Central memory CD8-positive, alpha-beta T cell (primary cell): ENCODE results near the gene KRT73.

Experiments
- ATAC-seq: fragments of 150-1000 bp; cut with Tn5 transposase; replicated peaks from 2 replicates; pipeline ENCODE4 v1.10.0; 2022; ENCODE audit warnings: mild to moderate bottlenecking, moderate FRiP score, moderate number of reproducible peaks; ENCODE audit not compliant: poor library complexity, severe bottlenecking; ENCODE audit errors: extremely low read depth
- DNase-seq, 2 donors: peaks; one replicate each; pipeline ENCODE4 v3.0.0; 2021; ENCODE audit warnings: low spot score in 2 of 2
- H3K27ac Mint-ChIP-seq: one replicate; pipeline ENCODE4 v1.8.0; 2022; ENCODE audit warnings: low read depth, mild to moderate bottlenecking, moderate library complexity, mixed read lengths
- H3K27me3 Mint-ChIP-seq: one replicate; pipeline ENCODE4 v1.8.0; 2022; ENCODE audit warnings: mixed read lengths
- H3K36me3 Mint-ChIP-seq: one replicate; pipeline ENCODE4 v1.8.0; 2022; ENCODE audit warnings: mild to moderate bottlenecking, moderate library complexity, mixed read lengths; ENCODE audit not compliant: insufficient read depth
- H3K4me1 Mint-ChIP-seq: one replicate; pipeline ENCODE4 v1.8.0; 2022; ENCODE audit warnings: mixed read lengths
- H3K4me3 Mint-ChIP-seq: one replicate; pipeline ENCODE4 v1.8.0; 2022; ENCODE audit warnings: mild to moderate bottlenecking, moderate library complexity, mixed read lengths
- H3K9me3 Mint-ChIP-seq: one replicate; pipeline ENCODE4 v1.8.0; 2022; ENCODE audit warnings: mixed read lengths

The KRT73 gene

GRCh38 chr12:52584156-52584682, 34.1 kb downstream of the KRT73 start:
- H3K27ac Mint-ChIP-seq: no peak overlapping the region
- DNase-seq: no peak
- no peaks in the 10 kb centered on the region for H3K9me3 Mint-ChIP-seq
- peaks cover 15% of the 10 kb centered on the region for H3K27me3 Mint-ChIP-seq
- ATAC-seq: no peak
- peaks cover 52% of the 10 kb centered on the region for H3K4me1 Mint-ChIP-seq
- H3K4me3 Mint-ChIP-seq: no peak overlapping the region
- H3K36me3 Mint-ChIP-seq: no peaks in the 10 kb centered on the region

GRCh38 chr12:52582971-52583456, 35.3 kb downstream of the KRT73 start:
- DNase-seq (peak; percentile 49 to 58), ATAC-seq (no peak)
- peaks cover 15% of the 10 kb centered on the region for H3K27me3 Mint-ChIP-seq
- no peak overlapping the region for H3K4me3 Mint-ChIP-seq
- no peaks in the 10 kb centered on the region for H3K36me3 Mint-ChIP-seq
- H3K4me1 Mint-ChIP-seq: peaks cover 52% of the 10 kb centered on the region
- no peak overlapping the region for H3K27ac Mint-ChIP-seq
- no peaks in the 10 kb centered on the region for H3K9me3 Mint-ChIP-seq

GRCh38 chr12:52582486-52582885, 35.9 kb downstream of the KRT73 start:
- Mint-ChIP-seq H3K27ac (no peak overlapping the region), H3K9me3 (no peaks in the 10 kb centered on the region), H3K4me3 (no peak overlapping the region), H3K36me3 (no peaks in the 10 kb centered on the region), H3K4me1 (peaks cover 52% of the 10 kb centered on the region), H3K27me3 (peaks cover 15% of the 10 kb centered on the region)
- ATAC-seq (no peak), DNase-seq (no peak)

GRCh38 chr12:52581481-52581880, 36.9 kb downstream of the KRT73 start:
- H3K27ac Mint-ChIP-seq: no peak overlapping the region
- peaks cover 43% of the 10 kb centered on the region for H3K4me1 Mint-ChIP-seq
- no peak for ATAC-seq
- DNase-seq: no peak
- no peak overlapping the region for H3K4me3 Mint-ChIP-seq
- H3K36me3 Mint-ChIP-seq: no peaks in the 10 kb centered on the region
- H3K9me3 Mint-ChIP-seq: no peaks in the 10 kb centered on the region
- peaks cover 15% of the 10 kb centered on the region for H3K27me3 Mint-ChIP-seq

GRCh38 chr12:52581066-52581465, 37.3 kb downstream of the KRT73 start:
- Mint-ChIP-seq H3K9me3 (no peaks in the 10 kb centered on the region), H3K27me3 (peaks cover 15% of the 10 kb centered on the region), H3K4me1 (peaks cover 39% of the 10 kb centered on the region), H3K4me3 (no peak overlapping the region), H3K36me3 (no peaks in the 10 kb centered on the region), H3K27ac (peak overlapping the region; percentile 86)
- DNase-seq: no peak
- no peak for ATAC-seq

- ATAC-seq (no peak), DNase-seq (no peak)
- H3K27me3 Mint-ChIP-seq: peaks cover 15% of the 10 kb centered on the region
- peak overlapping the region; percentile 86 for H3K27ac Mint-ChIP-seq
- H3K4me1 Mint-ChIP-seq: peaks cover 37% of the 10 kb centered on the region
- H3K4me3 Mint-ChIP-seq: no peak overlapping the region
- H3K9me3 Mint-ChIP-seq: no peaks in the 10 kb centered on the region
- no peaks in the 10 kb centered on the region for H3K36me3 Mint-ChIP-seq
These were observed 37.9 kb downstream of the KRT73 start for GRCh38 chr12:52580496-52580895.

GRCh38 chr12:52579468-52580465, 38.6 kb downstream of the KRT73 start:
- Mint-ChIP-seq H3K9me3 (no peaks in the 10 kb centered on the region), H3K27me3 (peaks cover 15% of the 10 kb centered on the region), H3K36me3 (no peaks in the 10 kb centered on the region), H3K4me1 (peaks cover 30% of the 10 kb centered on the region), H3K27ac (peak overlapping the region; percentile 86), H3K4me3 (no peak overlapping the region)
- no peak for ATAC-seq
- DNase-seq: no peak

- peaks cover 28% of the 10 kb centered on the region for H3K4me1 Mint-ChIP-seq
- H3K9me3 Mint-ChIP-seq: no peaks in the 10 kb centered on the region
- no peak for DNase-seq
- no peaks in the 10 kb centered on the region for H3K36me3 Mint-ChIP-seq
- peaks cover 15% of the 10 kb centered on the region for H3K27me3 Mint-ChIP-seq
- ATAC-seq: no peak
- no peak overlapping the region for H3K4me3 Mint-ChIP-seq
- H3K27ac Mint-ChIP-seq: no peak overlapping the region
These were observed 39.9 kb downstream of the KRT73 start for GRCh38 chr12:52578469-52578868.

- no peak for ATAC-seq
- DNase-seq: no peak
- Mint-ChIP-seq H3K4me1 (peaks cover 31% of the 10 kb centered on the region), H3K9me3 (no peaks in the 10 kb centered on the region), H3K27me3 (peaks cover 15% of the 10 kb centered on the region), H3K4me3 (no peak overlapping the region), H3K27ac (no peak overlapping the region), H3K36me3 (no peaks in the 10 kb centered on the region)
These were observed 41.0 kb downstream of the KRT73 start for GRCh38 chr12:52577316-52577715.

- Mint-ChIP-seq H3K4me3 (no peak overlapping the region), H3K36me3 (no peaks in the 10 kb centered on the region), H3K27me3 (peaks cover 11% of the 10 kb centered on the region), H3K9me3 (no peaks in the 10 kb centered on the region), H3K27ac (no peak overlapping the region), H3K4me1 (peaks cover 25% of the 10 kb centered on the region)
- no peak for ATAC-seq
- DNase-seq: no peak
These were observed 42.4 kb downstream of the KRT73 start for GRCh38 chr12:52575948-52576347.

- no peak overlapping the region for H3K27ac Mint-ChIP-seq
- H3K9me3 Mint-ChIP-seq: no peaks in the 10 kb centered on the region
- H3K4me1 Mint-ChIP-seq: peaks cover 22% of the 10 kb centered on the region
- H3K4me3 Mint-ChIP-seq: no peak overlapping the region
- DNase-seq (no peak), ATAC-seq (no peak)
- no peaks in the 10 kb centered on the region for H3K36me3 Mint-ChIP-seq
- peaks cover 4% of the 10 kb centered on the region for H3K27me3 Mint-ChIP-seq
These were observed 43.1 kb downstream of the KRT73 start for GRCh38 chr12:52575256-52575655.

- Mint-ChIP-seq H3K27ac (no peak within 1 kb of the TSS), H3K4me1 (peaks cover 23% of the 10 kb centered on the region), H3K36me3 (peaks cover 1% of the 10 kb centered on the region), H3K4me3 (no peak within 1 kb of the TSS), H3K27me3 (no peaks in the 10 kb centered on the region), H3K9me3 (no peaks in the 10 kb centered on the region)
- DNase-seq (no peak), ATAC-seq (no peak)
These were observed 44.6 kb downstream of the KRT73 start, which contains the start of gene KRT74 for GRCh38 chr12:52573743-52574142. TSS of gene KRT74 (minus strand) at chr12:52573843. CDS start at chr12:52573777, 66 bp downstream.

- H3K4me3 Mint-ChIP-seq: no peak overlapping the region
- DNase-seq (no peak), ATAC-seq (no peak)
- H3K27me3 Mint-ChIP-seq: no peaks in the 10 kb centered on the region
- H3K27ac Mint-ChIP-seq: no peak overlapping the region
- no peaks in the 10 kb centered on the region for H3K9me3 Mint-ChIP-seq
- H3K36me3 Mint-ChIP-seq: peaks cover 2% of the 10 kb centered on the region
- H3K4me1 Mint-ChIP-seq: peaks cover 27% of the 10 kb centered on the region
These were observed 45.1 kb downstream of the KRT73 start for GRCh38 chr12:52573306-52573705.
